Trophoblast cell (in vitro differentiated cells and primary cell): ENCODE data around the gene PTPRZ1.

ENCODE experiments used
- DNase-seq, 2 donors: peaks; one replicate each; pipeline ENCODE4 v3.0.0-alpha.2; 2016
- H2AFZ ChIP-seq: 2 replicates; pipeline ENCODE4 v1.6.1; 2013; ENCODE audit warnings: low read length, moderate library complexity, mild to moderate bottlenecking; ENCODE audit not compliant: insufficient read depth, poor library complexity
- H2AK5ac ChIP-seq: 2 replicates; pipeline ENCODE4 v1.6.1; 2013; ENCODE audit warnings: mild to moderate bottlenecking, low read length
- H2BK120ac ChIP-seq: 2 replicates; pipeline ENCODE4 v1.6.1; 2013; ENCODE audit warnings: low read length, mild to moderate bottlenecking, moderate library complexity; ENCODE audit not compliant: insufficient read depth, poor library complexity
- H2BK12ac ChIP-seq: 2 replicates; pipeline ENCODE4 v1.6.1; 2013; ENCODE audit warnings: mild to moderate bottlenecking, low read length, moderate library complexity
- H2BK5ac ChIP-seq: 2 replicates; pipeline ENCODE4 v1.6.1; 2013; ENCODE audit warnings: low read length, low read depth, moderate library complexity, mild to moderate bottlenecking; ENCODE audit not compliant: poor library complexity
- H3K14ac ChIP-seq: 2 replicates; pipeline ENCODE4 v1.6.1; 2013; ENCODE audit warnings: mild to moderate bottlenecking, low read length
- H3K18ac ChIP-seq: 2 replicates; pipeline ENCODE4 v1.6.1; 2013; ENCODE audit warnings: mild to moderate bottlenecking, low read length
- H3K23ac ChIP-seq: 2 replicates; pipeline ENCODE4 v1.6.1; 2013; ENCODE audit warnings: low read length
- H3K27ac ChIP-seq: 2 replicates; pipeline ENCODE4 v1.5.1; 2013; ENCODE audit warnings: low read depth, mild to moderate bottlenecking, inconsistent platforms, low read length, moderate library complexity
- H3K27me3 ChIP-seq: 2 replicates; pipeline ENCODE4 v1.6.1; 2013; ENCODE audit warnings: inconsistent platforms, mild to moderate bottlenecking, low read length, moderate library complexity; ENCODE audit not compliant: insufficient read depth
- H3K36me3 ChIP-seq, 2 experiments: 1 replicate in 1 of 2; 2 replicates in 1 of 2; pipeline ENCODE4 v1.6.1; 2013; ENCODE audit warnings: low read length in 2 of 2, mild to moderate bottlenecking in 2 of 2, moderate library complexity in 1 of 2; ENCODE audit not compliant: insufficient read depth in 2 of 2, control insufficient read depth in 1 of 2
- H3K4ac ChIP-seq: 2 replicates; pipeline ENCODE4 v1.6.1; 2013; ENCODE audit warnings: low read depth, mild to moderate bottlenecking, low read length, moderate library complexity
- H3K4me1 ChIP-seq, 2 experiments: 1 replicate in 1 of 2; 2 replicates in 1 of 2; pipeline ENCODE4 v1.6.1; 2013; ENCODE audit warnings: low read length in 2 of 2, mild to moderate bottlenecking in 2 of 2, moderate library complexity in 1 of 2; ENCODE audit not compliant: insufficient read depth in 2 of 2, control insufficient read depth in 1 of 2
- H3K4me2 ChIP-seq: 2 replicates; pipeline ENCODE4 v1.6.1; 2013; ENCODE audit warnings: inconsistent platforms, mild to moderate bottlenecking, low read length, moderate library complexity
- H3K4me3 ChIP-seq: 2 replicates; pipeline ENCODE4 v1.5.1; 2013; ENCODE audit warnings: mild to moderate bottlenecking, low read depth, low read length, inconsistent platforms
- H3K79me1 ChIP-seq: one replicate; pipeline ENCODE4 v1.6.1; 2013; ENCODE audit warnings: low read length
- H3K79me2 ChIP-seq: 2 replicates; pipeline ENCODE4 v1.6.1; 2013; ENCODE audit warnings: low read length, mild to moderate bottlenecking; ENCODE audit not compliant: control insufficient read depth, insufficient read depth, poor library complexity
- H3K9ac ChIP-seq: 2 replicates; pipeline ENCODE4 v1.6.1; 2013; ENCODE audit warnings: mild to moderate bottlenecking, low read length
- H3K9me3 ChIP-seq: 2 replicates; pipeline ENCODE4 v1.6.1; 2013; ENCODE audit warnings: low read depth, mild to moderate bottlenecking, control low read depth, inconsistent platforms, low read length; ENCODE audit not compliant: insufficient read depth
- H4K12ac ChIP-seq: 2 replicates; pipeline ENCODE4 v1.6.1; 2013; ENCODE audit warnings: low read depth, mild to moderate bottlenecking, low read length, moderate library complexity
- H4K8ac ChIP-seq: 2 replicates; pipeline ENCODE4 v1.6.1; 2013; ENCODE audit warnings: low read depth, mild to moderate bottlenecking, low read length, moderate library complexity
- H4K91ac ChIP-seq: one replicate; pipeline ENCODE4 v1.6.1; 2013; ENCODE audit warnings: low read depth, mild to moderate bottlenecking, low read length, moderate library complexity
- WGBS: extraction: QIAGEN DNeasy Blood & Tissue Kit; methylation state at CpG from one replicate; pipeline ENCODE4 v1.1.7; 2013; ENCODE audit warnings: missing lambda C conversion rate; ENCODE audit not compliant: insufficient read length, insufficient coverage; ENCODE audit errors: extremely low coverage; 5-methylcytosine and 5-hydroxymethylcytosine counted together

PTPRZ1 gene

GRCh38 chr7:121954803-121955202 lies 81.8 kb downstream of the PTPRZ1 start:
- Histone ChIP-seq H3K18ac (no peak overlapping the region), H4K91ac (no peak overlapping the region), H3K9me3 (no peaks in the 10 kb centered on the region), H2AK5ac (no peak overlapping the region), H3K23ac (no peak overlapping the region), H2BK120ac (no peak overlapping the region), H3K27ac (no peak overlapping the region), H3K14ac (no peak overlapping the region), H3K4me2 (no peak overlapping the region), H2BK5ac (no peak overlapping the region), H3K79me2 (no peaks in the 10 kb centered on the region), H3K79me1 (no peaks in the 10 kb centered on the region), H3K27me3 (no peaks in the 10 kb centered on the region), H3K4ac (no peak overlapping the region), H2BK12ac (no peak overlapping the region), H4K12ac (no peak overlapping the region), H3K4me3 (no peak overlapping the region), H3K9ac (no peak overlapping the region), H3K4me1 (no peaks in the 10 kb centered on the region), H3K36me3 (no peaks in the 10 kb centered on the region), H2AFZ (no peak overlapping the region), H4K8ac (no peak overlapping the region)
- WGBS = no CpG with 5 or more reads among the region's 1 CpG
- DNase-seq = no peak

- Histone ChIP-seq H3K4me3 (no peak overlapping the region), H4K8ac (no peak overlapping the region), H2AK5ac (no peak overlapping the region), H3K27ac (no peak overlapping the region), H3K14ac (no peak overlapping the region), H3K27me3 (no peaks in the 10 kb centered on the region), H3K9me3 (no peaks in the 10 kb centered on the region), H2BK12ac (no peak overlapping the region), H4K12ac (no peak overlapping the region), H3K18ac (no peak overlapping the region), H4K91ac (no peak overlapping the region), H3K36me3 (no peaks in the 10 kb centered on the region), H3K4me2 (no peak overlapping the region), H3K23ac (no peak overlapping the region), H3K79me1 (no peaks in the 10 kb centered on the region), H3K9ac (no peak overlapping the region), H3K4me1 (no peaks in the 10 kb centered on the region), H2BK120ac (no peak overlapping the region), H3K4ac (no peak overlapping the region), H2BK5ac (no peak overlapping the region), H3K79me2 (no peaks in the 10 kb centered on the region), H2AFZ (no peak overlapping the region)
- DNase-seq = no peak
- whole genome bisulfite sequencing = no CpG with 5 or more reads among the region's 1 CpG
Measured at GRCh38 chr7:121957626-121958025, 84.7 kb downstream of the PTPRZ1 start.

- no peak overlapping the region for H2BK12ac ChIP-seq
- no peak overlapping the region for H3K4ac ChIP-seq
- no peak overlapping the region for H3K4me2 ChIP-seq
- no peak overlapping the region for H3K23ac ChIP-seq
- no peaks in the 10 kb centered on the region for H3K79me2 ChIP-seq
- no peak overlapping the region for H3K9ac ChIP-seq
- H3K4me1 ChIP-seq = no peaks in the 10 kb centered on the region
- H3K9me3 ChIP-seq = no peaks in the 10 kb centered on the region
- no peaks in the 10 kb centered on the region for H3K79me1 ChIP-seq
- no peak overlapping the region for H2BK5ac ChIP-seq
- H3K27me3 ChIP-seq = no peaks in the 10 kb centered on the region
- peak in 1 of 2 donors; percentile 18 for DNase-seq
- no peak overlapping the region for H2AFZ ChIP-seq
- H2BK120ac ChIP-seq = no peak overlapping the region
- no peak overlapping the region for H3K27ac ChIP-seq
- H2AK5ac ChIP-seq = no peak overlapping the region
- no peak overlapping the region for H3K18ac ChIP-seq
- H4K12ac ChIP-seq = no peak overlapping the region
- no CpG with 5 or more reads among the region's 4 CpGs for WGBS
- H4K8ac ChIP-seq = no peak overlapping the region
- H3K36me3 ChIP-seq = no peaks in the 10 kb centered on the region
- H3K14ac ChIP-seq = no peak overlapping the region
- no peak overlapping the region for H4K91ac ChIP-seq
- no peak overlapping the region for H3K4me3 ChIP-seq
Measured at GRCh38 chr7:121960678-121961077, 87.7 kb downstream of the PTPRZ1 start.

GRCh38 chr7:121961089-121961867 lies 88.3 kb downstream of the PTPRZ1 start:
- Histone ChIP-seq H2AFZ (no peak overlapping the region), H4K12ac (no peak overlapping the region), H3K4ac (no peak overlapping the region), H3K4me1 (no peaks in the 10 kb centered on the region), H4K8ac (no peak overlapping the region), H3K79me1 (no peaks in the 10 kb centered on the region), H2BK5ac (no peak overlapping the region), H3K27me3 (no peaks in the 10 kb centered on the region), H3K36me3 (no peaks in the 10 kb centered on the region), H3K23ac (no peak overlapping the region), H3K79me2 (no peaks in the 10 kb centered on the region), H2BK120ac (no peak overlapping the region), H2AK5ac (no peak overlapping the region), H3K18ac (no peak overlapping the region), H3K27ac (no peak overlapping the region), H3K4me3 (no peak overlapping the region), H2BK12ac (no peak overlapping the region), H4K91ac (no peak overlapping the region), H3K4me2 (no peak overlapping the region), H3K9ac (no peak overlapping the region), H3K9me3 (no peaks in the 10 kb centered on the region), H3K14ac (no peak overlapping the region)
- WGBS = no CpG with 5 or more reads among the region's 5 CpGs
- DNase-seq = peak; percentile 8 to 45
